NCI-H2107 (cell line): ENCODE results near the gene RASAL2.
"Not testable (repeated sequence)": the region's sequence is repeated elsewhere in the genome, so short reads cannot be mapped to it uniquely, and the experiment has no call there.

Source experiments
- DNase-seq: peaks from one replicate; lab custom pipeline; 2025; lab: John Stamatoyannopoulos, UW

Gene RASAL2

GRCh38 chr1:178283409-178283808, 189.5 kb downstream of the RASAL2 start:
- DNase-seq = no peak

- DNase-seq = no peak
Measured at GRCh38 chr1:178284058-178284457, 190.2 kb downstream of the RASAL2 start.

- DNase-seq = no peak
Measured at GRCh38 chr1:178291166-178291565, 197.3 kb downstream of the RASAL2 start.

GRCh38 chr1:178294654-178295053, 200.8 kb downstream of the RASAL2 start:
- no peak for DNase-seq

- DNase-seq = no peak
Measured at GRCh38 chr1:178300352-178300699, 206.4 kb downstream of the RASAL2 start.

- DNase-seq = no peak
Measured at GRCh38 chr1:178301141-178301540, 207.2 kb downstream of the RASAL2 start.

GRCh38 chr1:178307264-178307663, 213.4 kb downstream of the RASAL2 start:
- DNase-seq = no peak

GRCh38 chr1:178308438-178308837, 214.5 kb downstream of the RASAL2 start:
- no peak for DNase-seq

- peak; percentile 51 for DNase-seq
Measured at GRCh38 chr1:178310685-178311105, 216.8 kb downstream of the RASAL2 start.

- DNase-seq = no peak
Measured at GRCh38 chr1:178311164-178311563, 217.3 kb downstream of the RASAL2 start.

GRCh38 chr1:178320280-178320982, 226.5 kb downstream of the RASAL2 start:
- DNase-seq = not testable (repeated sequence)

- no peak for DNase-seq
Measured at GRCh38 chr1:178323067-178323466, 229.2 kb downstream of the RASAL2 start.

GRCh38 chr1:178324003-178324402, 230.1 kb downstream of the RASAL2 start:
- no peak for DNase-seq

- DNase-seq = no peak
Measured at GRCh38 chr1:178328728-178329127, 234.8 kb downstream of the RASAL2 start.

GRCh38 chr1:178330153-178330552, 236.2 kb downstream of the RASAL2 start:
- DNase-seq = no peak

GRCh38 chr1:178330848-178331497, 237.1 kb downstream of the RASAL2 start:
- no peak for DNase-seq

- no peak for DNase-seq
Measured at GRCh38 chr1:178335426-178335825, 241.5 kb downstream of the RASAL2 start.

- no peak for DNase-seq
Measured at GRCh38 chr1:178337091-178337706, 243.3 kb downstream of the RASAL2 start.

- no peak for DNase-seq
Measured at GRCh38 chr1:178339834-178340233, 245.9 kb downstream of the RASAL2 start.

GRCh38 chr1:178341261-178341956, 247.5 kb downstream of the RASAL2 start:
- DNase-seq = no peak

- DNase-seq = no peak
Measured at GRCh38 chr1:178342745-178343144, 248.8 kb downstream of the RASAL2 start.

- no peak for DNase-seq
Measured at GRCh38 chr1:178344513-178345091, 250.7 kb downstream of the RASAL2 start.
